Loucy (cell line): ENCODE measurements around the gene MGRN1.

Source experiments
- CTCF ChIP-seq: fragments of 200-600 bp; sonication (generic); conservative IDR thresholded peaks from 2 replicates; pipeline ENCODE4 v1.5.1; 2014; ENCODE audit warnings: mild to moderate bottlenecking, antibody characterized with exemption, low read length
- EZH2phosphoT487 ChIP-seq: fragments of 200-600 bp; IDR thresholded peaks from 2 replicates; pipeline ENCODE4 v1.6.1; 2018; ENCODE audit warnings: antibody characterized with exemption, mild to moderate bottlenecking, moderate library complexity, borderline replicate concordance

- no peak for TF ChIP-seq CTCF
- TF ChIP-seq EZH2phosphoT487: no peak
Observed at GRCh38 chr16:4591706-4592470, 32.7 kb upstream of the MGRN1 start.
